ENCODE results near the gene IRF4.

Gene IRF4

DNA sequence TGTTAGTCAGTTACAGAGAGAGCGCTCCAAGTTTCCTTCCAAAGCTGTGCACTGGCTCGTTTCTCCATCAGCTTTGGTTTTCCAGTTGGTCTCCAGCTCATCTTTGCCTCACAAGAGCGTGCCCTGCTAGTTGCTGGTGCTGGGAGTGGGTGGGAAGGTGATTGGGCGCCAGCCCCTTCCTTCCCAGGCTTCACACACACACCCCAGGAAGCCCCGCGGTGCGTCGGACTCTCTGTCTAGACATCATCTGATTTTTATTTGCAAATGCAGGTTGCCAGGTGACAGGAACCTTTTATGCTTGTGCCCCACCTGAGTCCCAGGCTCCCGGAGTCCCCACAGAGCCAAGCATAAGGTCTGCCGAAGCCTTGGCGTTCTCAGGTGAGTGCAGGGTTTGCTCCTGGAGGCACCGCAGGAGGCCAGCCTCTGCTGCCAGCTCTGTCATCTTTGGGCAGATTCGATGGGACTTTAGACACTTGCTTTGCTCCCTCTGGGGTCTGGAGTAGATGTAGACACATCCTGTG is 7.1 kb downstream of the IRF4 start:
- no peak for DNase-seq (ENCODE audit: low read depth)

DNA sequence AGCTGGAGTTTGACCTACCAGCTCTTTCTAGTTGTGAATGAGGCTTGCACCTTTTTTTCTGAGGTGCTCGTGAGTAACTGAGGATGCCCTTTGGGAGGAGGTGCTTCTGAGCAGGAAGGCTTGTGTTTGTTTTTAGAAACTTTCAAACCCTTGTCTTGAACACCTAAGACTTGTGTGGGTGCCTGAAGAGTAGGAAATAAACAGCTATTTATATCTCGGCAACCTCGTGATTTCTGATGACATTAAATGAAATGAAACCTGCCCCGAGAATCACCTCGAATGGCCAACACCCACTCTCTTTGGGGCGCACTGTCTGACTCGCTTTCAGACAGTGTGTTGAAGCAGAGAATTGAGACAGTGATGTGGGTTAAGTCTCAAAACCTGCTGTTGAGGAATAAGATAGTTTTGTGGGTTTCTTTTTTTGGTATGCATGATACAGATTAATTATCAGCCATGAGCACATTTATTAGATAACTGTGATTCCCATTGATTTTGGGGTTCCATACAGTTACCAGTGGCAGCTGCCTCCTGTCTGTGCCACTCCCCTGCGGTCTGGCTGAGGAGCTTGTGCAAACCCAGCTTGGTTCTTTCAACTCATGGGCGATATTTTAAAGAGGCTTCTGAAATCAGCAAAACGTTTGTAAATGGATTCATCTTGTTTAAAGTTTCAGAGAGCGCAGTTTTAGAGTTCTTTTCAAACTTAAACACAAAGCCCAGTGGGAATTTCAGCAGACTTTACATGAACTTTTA is 8.4 kb downstream of the IRF4 start:
- no peak for DNase-seq (ENCODE audit: low read depth)

DNA sequence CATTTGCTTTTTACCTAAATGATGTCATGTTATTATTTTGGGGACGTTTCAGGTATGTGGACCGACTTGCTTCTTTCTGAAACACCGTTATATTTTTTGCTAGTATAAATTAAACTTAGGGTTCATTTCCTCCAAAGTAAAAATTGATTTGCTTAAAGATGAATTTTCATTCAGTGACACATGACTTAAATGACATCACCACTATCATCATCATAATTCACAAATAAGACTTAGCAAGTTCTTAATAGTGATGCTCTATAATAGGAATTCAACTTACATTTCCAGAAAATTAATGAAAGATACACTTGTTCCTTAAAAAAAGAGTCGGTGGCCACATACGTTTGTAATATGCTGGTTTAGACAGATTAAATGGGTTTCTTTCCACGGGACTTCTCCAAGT is 9.3 kb downstream of the IRF4 start:
- no peak for DNase-seq (ENCODE audit: low read depth)

DNA sequence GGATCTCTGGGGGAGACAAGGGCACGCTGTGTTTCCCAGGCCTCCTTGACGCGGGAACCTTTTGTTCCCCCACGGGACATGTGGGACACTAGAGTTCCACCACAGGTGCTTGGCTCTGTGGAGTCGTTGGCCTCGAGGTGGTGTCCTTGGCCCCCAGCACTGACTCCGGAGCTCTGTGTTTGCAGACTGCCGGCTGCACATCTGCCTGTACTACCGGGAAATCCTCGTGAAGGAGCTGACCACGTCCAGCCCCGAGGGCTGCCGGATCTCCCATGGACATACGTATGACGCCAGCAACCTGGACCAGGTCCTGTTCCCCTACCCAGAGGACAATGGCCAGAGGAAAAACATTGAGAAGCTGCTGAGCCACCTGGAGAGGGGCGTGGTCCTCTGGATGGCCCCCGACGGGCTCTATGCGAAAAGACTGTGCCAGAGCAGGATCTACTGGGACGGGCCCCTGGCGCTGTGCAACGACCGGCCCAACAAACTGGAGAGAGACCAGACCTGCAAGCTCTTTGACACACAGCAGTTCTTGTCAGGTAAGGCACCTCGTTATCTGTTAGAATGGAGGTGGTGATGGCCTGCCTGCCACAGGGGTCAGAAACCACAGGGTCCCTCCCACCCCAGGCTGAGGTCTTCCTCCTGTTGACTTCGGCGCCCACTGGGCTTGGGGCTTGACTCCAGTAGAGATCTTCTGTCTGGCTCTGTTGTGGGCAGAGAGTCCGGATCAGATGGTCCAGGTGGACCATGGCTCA is 9.9 kb downstream of the IRF4 start:
- no peak for DNase-seq (ENCODE audit: low read depth)

DNA sequence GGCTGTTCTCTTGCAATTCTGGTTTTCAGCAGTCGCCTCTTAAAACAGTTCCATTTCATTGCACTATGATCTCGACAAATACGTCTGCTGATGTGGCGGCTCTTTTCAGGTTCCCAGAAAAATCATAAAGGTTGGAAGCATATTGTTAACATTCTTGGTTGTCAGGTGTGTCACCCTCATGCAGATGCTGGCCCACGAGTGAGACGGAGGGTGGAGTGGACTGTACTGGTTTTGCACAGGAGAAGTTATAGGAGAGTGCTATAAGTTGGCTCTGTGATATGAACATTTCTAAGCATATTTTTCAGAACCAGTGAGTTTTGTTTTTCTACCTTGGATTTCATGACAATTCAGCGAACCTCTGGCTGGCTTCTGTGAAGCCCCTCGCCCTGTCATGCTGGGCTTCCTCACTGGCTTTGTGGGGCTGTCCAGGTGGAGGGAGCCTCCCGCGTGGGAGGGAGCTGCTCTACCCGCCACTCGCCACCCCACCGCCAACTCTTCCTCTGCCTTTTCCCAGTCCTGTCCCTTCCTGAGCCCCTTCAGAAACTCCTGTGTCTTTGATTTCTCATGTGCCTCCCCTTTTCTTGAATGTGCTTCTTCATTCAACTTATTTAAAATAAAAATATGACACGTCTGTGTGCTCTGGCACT is 10.6 kb downstream of the IRF4 start:
- DNase-seq (ENCODE audit: low read depth): no peak

DNA sequence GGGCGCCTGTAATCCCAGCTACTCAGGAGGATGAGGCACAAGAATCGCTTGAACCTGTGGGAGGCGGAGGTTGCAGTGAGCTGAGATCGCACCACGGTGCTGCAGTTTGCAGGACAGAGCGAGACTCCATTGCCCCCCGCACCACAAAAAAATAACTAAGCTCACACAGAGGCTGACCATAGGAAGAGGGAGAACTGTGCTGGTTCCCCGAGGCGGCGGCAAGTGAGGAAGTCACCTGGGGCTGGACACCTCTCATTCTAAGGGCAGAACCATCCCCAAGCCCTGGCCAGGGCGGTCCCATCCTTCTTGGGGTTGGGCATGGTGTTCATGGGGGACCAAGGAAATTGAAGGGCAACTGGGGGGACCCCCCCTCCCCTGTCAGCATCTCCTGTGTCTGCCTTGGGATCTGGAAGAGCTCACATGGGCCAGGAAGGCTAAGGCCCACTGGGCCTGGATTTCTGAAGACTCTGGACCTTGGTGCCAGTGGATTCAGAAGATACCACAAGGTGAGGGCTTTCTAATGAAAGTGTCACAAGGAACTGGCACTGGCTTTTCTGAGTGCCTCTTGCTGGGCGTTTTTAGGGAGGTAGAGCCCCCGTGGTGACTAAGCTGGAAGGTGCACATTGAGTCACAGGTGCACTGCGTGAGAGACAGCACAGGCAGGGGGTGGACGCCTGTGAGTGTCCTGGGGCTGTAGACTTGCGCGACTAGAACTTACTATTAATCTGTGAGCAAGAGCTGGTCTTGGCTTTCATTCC is 11.5 kb downstream of the IRF4 start:
- DNase-seq (ENCODE audit: low read depth): peak; percentile 65

DNA sequence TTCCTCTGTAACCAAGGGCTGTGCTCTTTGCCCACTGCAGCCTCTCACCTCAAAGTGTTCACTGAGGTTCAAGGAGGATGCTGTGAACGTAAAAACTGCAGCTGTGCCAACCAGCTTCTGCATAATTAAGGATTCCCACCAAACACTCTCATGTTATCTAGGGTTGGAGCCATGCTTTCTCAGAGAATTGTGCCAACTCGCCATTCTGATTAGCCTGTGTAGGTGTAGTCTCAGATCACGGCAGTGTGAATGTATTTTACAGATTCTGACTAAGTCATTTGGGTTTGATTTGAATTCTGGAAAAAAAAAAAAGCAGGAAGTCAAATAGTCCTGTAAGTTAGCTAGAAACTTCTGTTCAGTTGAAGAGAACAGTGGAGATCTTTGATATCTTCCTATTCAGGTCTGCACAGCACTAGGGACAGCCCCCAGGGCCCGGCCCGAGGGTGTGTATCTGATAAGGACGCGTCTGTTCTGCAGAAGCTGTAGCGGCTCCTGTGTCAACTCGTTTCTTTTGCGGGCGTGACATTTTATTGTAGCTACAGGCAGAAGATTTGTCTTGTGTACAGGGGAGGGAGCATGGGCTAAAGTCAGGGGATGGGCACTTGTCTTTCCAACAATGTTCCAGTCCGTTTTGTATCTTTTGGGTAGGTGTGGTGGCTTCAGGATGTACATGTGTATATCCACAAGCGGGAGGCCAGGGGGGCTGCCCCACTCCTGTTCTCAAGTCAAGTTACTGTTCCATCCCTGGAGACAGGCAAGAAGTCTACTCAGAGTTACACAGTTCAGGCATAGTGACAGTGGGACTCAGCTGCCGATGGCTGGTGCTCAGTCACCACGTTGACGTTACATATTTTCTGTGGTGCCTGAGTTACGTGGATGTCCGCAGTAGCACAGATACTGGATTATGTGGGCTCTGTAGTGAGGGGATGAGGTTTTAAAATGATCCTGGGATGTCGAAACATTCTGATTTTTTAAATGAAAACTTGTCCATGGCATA is 12.4 kb downstream of the IRF4 start:
- peak; percentile 55 for DNase-seq (ENCODE audit: low read depth)

DNA sequence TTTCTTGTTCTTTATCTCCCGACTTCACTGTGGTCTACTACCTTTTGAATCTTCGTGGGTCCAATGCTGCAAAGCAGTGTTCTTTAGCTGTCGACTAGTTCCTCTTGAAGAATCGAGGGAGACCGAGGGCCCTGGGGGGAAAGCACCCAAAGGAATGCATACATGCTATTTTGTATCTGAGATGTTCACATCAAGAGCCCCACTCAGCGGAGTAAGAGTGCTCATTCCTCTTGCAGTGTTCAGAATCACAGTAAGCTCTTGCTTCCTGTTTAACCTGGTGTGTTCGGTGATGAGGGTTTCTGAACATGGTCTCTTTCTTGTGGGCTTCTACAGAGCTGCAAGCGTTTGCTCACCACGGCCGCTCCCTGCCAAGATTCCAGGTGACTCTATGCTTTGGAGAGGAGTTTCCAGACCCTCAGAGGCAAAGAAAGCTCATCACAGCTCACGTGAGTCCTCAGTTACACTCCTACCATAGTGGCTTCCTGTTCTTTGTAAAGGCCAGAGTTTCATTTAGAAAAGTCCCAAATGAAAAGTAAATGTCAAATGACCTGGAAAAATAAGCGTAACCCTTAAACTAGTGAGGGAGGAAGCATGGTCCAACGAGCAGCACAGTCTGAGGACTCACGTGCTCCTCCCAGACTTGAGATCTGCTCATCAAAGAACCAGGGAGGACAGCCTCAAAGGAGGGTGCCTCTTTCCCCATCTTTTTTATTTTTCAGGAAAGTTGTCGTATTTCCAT is 13.3 kb downstream of the IRF4 start:
- DNase-seq (ENCODE audit: low read depth): no peak

DNA sequence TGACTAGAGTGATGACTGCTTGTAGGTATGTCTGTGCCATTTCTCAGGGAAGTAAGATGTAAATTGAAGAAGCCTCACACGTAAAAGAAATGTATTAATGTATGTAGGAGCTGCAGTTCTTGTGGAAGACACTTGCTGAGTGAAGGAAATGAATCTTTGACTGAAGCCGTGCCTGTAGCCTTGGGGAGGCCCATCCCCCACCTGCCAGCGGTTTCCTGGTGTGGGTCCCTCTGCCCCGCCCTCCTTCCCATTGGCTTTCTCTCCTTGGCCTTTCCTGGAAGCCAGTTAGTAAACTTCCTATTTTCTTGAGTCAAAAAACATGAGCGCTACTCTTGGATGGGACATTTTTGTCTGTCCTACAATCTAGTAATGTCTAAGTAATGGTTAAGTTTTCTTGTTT is 16.6 kb downstream of the IRF4 start:
- no peak for DNase-seq (ENCODE audit: low read depth)

DNA sequence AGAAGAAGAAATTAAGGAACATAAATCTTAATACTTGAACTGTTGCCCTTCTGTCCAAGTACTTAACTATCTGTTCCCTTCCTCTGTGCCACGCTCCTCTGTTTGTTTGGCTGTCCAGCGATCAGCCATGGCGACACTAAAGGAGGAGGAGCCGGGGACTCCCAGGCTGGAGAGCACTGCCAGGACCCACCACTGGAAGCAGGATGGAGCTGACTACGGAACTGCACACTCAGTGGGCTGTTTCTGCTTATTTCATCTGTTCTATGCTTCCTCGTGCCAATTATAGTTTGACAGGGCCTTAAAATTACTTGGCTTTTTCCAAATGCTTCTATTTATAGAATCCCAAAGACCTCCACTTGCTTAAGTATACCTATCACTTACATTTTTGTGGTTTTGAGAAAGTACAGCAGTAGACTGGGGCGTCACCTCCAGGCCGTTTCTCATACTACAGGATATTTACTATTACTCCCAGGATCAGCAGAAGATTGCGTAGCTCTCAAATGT is 17.1 kb downstream of the IRF4 start:
- DNase-seq (ENCODE audit: low read depth): no peak

DNA sequence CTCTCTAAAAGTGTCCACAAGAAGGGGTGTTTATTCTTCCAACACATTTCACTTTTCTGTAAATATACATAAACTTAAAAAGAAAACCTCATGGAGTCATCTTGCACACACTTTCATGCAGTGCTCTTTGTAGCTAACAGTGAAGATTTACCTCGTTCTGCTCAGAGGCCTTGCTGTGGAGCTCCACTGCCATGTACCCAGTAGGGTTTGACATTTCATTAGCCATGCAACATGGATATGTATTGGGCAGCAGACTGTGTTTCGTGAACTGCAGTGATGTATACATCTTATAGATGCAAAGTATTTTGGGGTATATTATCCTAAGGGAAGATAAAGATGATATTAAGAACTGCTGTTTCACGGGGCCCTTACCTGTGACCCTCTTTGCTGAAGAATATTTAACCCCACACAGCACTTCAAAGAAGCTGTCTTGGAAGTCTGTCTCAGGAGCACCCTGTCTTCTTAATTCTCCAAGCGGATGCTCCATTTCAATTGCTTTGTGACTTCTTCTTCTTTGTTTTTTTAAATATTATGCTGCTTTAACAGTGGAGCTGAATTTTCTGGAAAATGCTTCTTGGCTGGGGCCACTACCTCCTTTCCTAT is 17.9 kb downstream of the IRF4 start:
- no peak for DNase-seq (ENCODE audit: low read depth)

DNA sequence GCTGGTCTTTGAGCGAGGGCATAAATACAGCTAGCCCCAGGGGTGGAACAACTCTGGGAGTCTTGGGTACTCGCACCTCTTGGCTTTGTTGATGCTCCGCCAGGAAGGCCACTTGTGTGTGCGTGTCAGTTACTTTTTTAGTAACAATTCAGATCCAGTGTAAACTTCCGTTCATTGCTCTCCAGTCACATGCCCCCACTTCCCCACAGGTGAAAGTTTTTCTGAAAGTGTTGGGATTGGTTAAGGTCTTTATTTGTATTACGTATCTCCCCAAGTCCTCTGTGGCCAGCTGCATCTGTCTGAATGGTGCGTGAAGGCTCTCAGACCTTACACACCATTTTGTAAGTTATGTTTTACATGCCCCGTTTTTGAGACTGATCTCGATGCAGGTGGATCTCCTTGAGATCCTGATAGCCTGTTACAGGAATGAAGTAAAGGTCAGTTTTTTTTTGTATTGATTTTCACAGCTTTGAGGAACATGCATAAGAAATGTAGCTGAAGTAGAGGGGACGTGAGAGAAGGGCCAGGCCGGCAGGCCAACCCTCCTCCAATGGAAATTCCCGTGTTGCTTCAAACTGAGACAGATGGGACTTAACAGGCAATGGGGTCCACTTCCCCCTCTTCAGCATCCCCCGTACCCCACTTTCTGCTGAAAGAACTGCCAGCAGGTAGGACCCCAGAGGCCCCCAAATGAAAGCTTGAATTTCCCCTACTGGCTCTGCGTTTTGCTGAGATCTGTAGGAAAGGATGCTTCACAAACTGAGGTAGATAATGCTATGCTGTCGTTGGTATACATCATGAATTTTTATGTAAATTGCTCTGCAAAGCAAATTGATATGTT is 19.2 kb downstream of the IRF4 start:
- DNase-seq (ENCODE audit: low read depth): no peak

DNA sequence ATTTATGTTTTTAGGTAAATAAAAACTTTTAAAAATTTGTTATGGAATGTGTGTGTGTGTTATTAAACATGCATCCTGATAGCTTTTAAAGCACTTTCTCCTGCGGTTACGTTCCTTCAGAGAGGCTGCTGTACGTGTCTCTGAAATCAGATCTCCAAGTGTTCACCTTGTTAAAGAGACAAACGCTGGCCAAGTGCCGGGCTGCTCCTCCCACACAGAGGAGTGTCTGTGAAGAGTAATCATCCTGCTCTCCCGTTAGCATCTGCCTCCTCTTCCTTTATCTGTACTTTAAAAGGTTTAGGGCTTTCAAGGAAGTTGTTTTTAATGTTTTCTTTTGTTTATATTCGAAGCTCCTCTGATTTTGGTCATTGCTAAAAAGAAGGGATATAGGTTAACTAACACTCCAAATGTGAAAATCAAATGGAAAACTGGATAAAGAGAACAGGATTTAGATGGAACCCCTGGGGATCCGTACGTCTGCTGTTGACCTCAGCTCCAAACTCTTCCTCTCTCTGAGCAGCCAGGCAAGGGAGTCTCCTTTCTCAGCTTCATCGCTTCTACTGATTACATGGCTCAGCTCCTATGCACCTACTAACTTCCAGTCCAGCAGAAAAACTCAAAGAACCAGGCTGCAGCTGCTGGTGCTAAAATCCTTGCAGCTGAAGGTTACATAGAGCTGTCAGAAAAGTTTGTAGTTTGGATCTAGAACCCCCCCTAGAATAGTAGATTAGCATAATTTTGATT is 20.0 kb downstream of the IRF4 start:
- DNase-seq (ENCODE audit: low read depth): no peak

DNA sequence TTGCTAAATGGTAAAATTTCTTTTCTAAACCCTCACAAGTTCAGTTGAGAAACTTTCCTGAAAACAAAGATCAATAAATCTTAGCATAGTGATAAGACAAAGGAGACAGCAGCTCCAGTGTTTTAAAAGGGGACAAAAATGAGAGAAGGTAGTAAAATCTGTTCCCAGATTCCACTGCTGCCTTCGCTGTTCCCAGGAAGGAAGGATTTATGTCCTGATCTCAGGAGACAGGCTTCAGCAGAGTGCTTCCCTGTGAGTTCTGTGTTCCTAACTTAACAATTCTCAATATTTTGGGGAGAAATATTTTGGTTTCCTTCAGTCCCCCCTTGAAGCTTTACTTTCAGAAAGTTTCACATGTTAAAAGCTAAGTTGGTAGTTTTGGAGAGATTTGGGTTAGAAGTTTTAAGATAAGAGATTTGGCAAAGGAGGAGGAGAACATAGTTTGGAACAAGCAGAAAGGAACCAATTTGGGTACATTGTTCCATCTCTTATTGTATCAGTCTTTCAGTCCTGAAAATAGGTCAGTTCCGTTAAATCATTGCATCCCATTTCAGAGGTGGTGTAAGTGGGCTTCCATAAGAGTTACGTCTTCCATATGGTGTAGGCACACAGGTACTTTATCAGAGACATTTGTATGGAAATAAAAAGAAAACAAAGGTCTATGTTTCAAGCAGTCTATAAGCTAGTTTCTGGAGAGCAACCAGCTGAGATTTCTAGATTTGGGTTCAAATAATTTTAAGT is 20.8 kb downstream of the IRF4 start:
- DNase-seq (ENCODE audit: low read depth): no peak

DNA sequence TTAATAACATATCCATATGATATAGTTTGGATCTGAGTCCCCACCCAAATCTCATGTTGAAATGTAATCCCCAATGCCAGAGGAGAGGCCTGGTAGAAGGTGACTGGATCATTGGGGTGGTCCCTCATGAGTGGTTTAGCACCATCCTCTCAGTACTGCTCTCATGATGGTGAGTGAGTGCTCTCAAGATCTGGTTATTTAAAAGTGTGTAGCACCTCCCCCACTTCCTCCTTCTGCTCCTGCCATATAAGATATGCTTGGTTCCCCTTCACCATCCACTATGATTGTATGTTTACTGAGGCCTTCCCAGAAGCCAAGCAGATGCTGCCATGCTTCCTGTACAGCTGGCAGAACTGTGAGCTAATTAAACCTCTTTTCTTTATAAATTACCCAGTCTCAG is 22.9 kb downstream of the IRF4 start:
- no peak for DNase-seq (ENCODE audit: low read depth)

DNA sequence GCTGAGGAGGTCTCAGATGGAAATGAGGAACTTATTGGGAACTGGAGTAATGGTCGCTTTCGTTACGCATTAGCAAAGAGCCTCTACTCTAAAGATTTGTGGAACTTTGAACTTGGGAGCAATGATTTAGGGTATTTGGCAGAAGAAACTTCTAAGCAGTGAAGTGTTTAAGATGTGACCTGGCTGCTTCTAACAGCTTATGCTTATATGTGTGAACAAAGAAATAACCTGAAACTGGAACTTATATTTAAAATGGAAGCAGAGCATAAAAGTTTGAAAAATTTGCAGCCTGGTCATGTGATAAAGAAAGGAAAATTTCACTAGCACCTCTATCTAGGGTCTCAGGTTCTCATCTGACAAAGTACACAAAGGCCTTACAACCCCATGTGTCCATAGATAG is 23.5 kb downstream of the IRF4 start:
- DNase-seq (ENCODE audit: low read depth): no peak

DNA sequence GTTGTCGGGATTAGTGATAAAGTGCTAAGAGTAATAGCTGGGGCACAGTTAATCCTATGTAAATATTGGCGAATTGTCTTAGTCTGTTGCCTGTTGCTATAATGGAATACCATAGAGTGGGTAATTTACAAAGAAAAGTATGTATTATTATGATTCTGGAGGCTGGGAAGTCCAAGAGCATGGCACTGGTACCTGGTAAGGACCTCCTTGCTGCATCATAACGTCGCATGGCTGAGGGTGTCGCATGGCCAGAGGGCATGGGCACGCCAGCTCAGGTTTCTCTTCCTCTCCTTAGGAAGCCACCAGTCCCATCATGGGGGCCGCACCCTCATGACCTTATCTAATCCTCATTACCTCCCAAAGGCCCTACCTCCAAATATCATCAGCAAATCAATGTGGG is 29.7 kb downstream of the IRF4 start:
- no peak for DNase-seq (ENCODE audit: low read depth)

All from activated T-cell treated with anti-CD3 and anti-CD28 coated beads for 24 hours (primary cell).